Vagina (tissue), 2 donors: ENCODE results near the gene PTPRK. TPM values are rescaled to one million over a fixed set of nuclear protein-coding genes. Genes with fewer than 3 reads are reported as not detected.

Source experiments
- DNase-seq, 2 donors: peaks; one replicate each; pipeline ENCODE4 v3.0.0-alpha.2; 2017; ENCODE audit errors: extremely low spot score in 2 of 2
- H3K27ac ChIP-seq: fragments of 200-600 bp; sonication (generic); one replicate; pipeline ENCODE4 v1.5.1; 2019
- H3K27me3 ChIP-seq: fragments of 200-600 bp; sonication (generic); one replicate; pipeline ENCODE4 v1.5.1; 2019
- H3K36me3 ChIP-seq, 2 donors: fragments of 200-600 bp; sonication (generic); one replicate each; pipeline ENCODE4 v1.5.1; 2017 to 2019
- H3K4me1 ChIP-seq: fragments of 200-600 bp; sonication (generic); one replicate; pipeline ENCODE4 v1.5.1; 2019
- H3K4me3 ChIP-seq, 2 donors: fragments of 200-600 bp; sonication (generic); 1 replicate in 1 of 2; 2 replicates in 1 of 2; pipeline ENCODE4 v1.5.1; 2016 to 2019
- H3K9me3 ChIP-seq: fragments of 200-600 bp; sonication (generic); one replicate; pipeline ENCODE4 v1.5.1; 2019
- CTCF ChIP-seq, 3 experiments: fragments of 450-650 bp in 2 of 3; fragments of 200-600 bp in 1 of 3; sonication (generic) in 1 of 3; IDR thresholded peaks; one replicate each; pipeline ENCODE4 v1.5.1; 2017 to 2019; ENCODE audit warnings: antibody characterized with exemption in 3 of 3, mild to moderate bottlenecking in 2 of 3, moderate library complexity in 2 of 3
- POLR2A ChIP-seq, 2 donors: fragments of 450-650 bp; IDR thresholded peaks; one replicate each; pipeline ENCODE4 v1.6.1; 2017; ENCODE audit warnings: antibody characterized with exemption in 2 of 2, mild to moderate bottlenecking in 2 of 2, moderate library complexity in 2 of 2
- POLR2AphosphoS5 ChIP-seq, 2 donors: sonication (generic); formaldehyde crosslinking; IDR thresholded peaks; one replicate each; pipeline ENCODE4 v1.9.0; 2017; ENCODE audit warnings: antibody characterized with exemption in 2 of 2, mild to moderate bottlenecking in 2 of 2, low read depth in 1 of 2; ENCODE audit not compliant: insufficient read depth in 1 of 2
- intact Hi-C: fragments of 100-400 bp; cut with DNase I; formaldehyde crosslinking; loops from one replicate; pipeline ENCODE4 v1.15.1; 2023
- total RNA-seq: library from RNA; depleted of rRNA; stranded (reverse); fragments of >200 nt; gene quantifications from one replicate; pipeline ENCODE4 v1.2.3, GENCODE V29; 2016

PTPRK gene
- total RNA-seq, 1 donor from 2014 or later = 82.5 TPM

- no peak for DNase-seq
- no peak for TF ChIP-seq POLR2A (IDR thresholded peaks at IDR 0.05)
- TF ChIP-seq POLR2AphosphoS5 (IDR thresholded peaks at IDR 0.05; ENCODE audit: insufficient read depth in 1 of 2, low read depth in 1 of 2) = no peak
- Histone ChIP-seq H3K4me3 (no peak overlapping the region), H3K27me3 (no peaks in the 10 kb centered on the region), H3K9me3 (no peaks in the 10 kb centered on the region), H3K4me1 (no peaks in the 10 kb centered on the region), H3K27ac (no peak overlapping the region), H3K36me3 (peaks cover 0 to 8% of the 10 kb centered on the region in 2 donors)
- intact Hi-C loops = no loop called here
Measured at GRCh38 chr6:128079021-128079420, 441.4 kb downstream of the PTPRK start.

GRCh38 chr6:128078276-128078675 is 442.1 kb downstream of the PTPRK start:
- Histone ChIP-seq H3K4me3 (no peak overlapping the region), H3K4me1 (no peaks in the 10 kb centered on the region), H3K9me3 (no peaks in the 10 kb centered on the region), H3K27ac (no peak overlapping the region), H3K36me3 (peaks cover 0 to 8% of the 10 kb centered on the region in 2 donors), H3K27me3 (no peaks in the 10 kb centered on the region)
- intact Hi-C loops = no loop called here
- no peak for DNase-seq
- TF ChIP-seq CTCF (IDR thresholded peaks at IDR 0.05) (no peak), POLR2A (IDR thresholded peaks at IDR 0.05) (no peak)

GRCh38 chr6:128076843-128077242 is 443.6 kb downstream of the PTPRK start:
- Histone ChIP-seq H3K27ac (no peak overlapping the region), H3K4me1 (no peaks in the 10 kb centered on the region), H3K36me3 (no peaks in the 10 kb centered on the region), H3K27me3 (no peaks in the 10 kb centered on the region), H3K9me3 (no peaks in the 10 kb centered on the region), H3K4me3 (no peak overlapping the region)
- no peak for TF ChIP-seq POLR2A (IDR thresholded peaks at IDR 0.05)
- TF ChIP-seq POLR2AphosphoS5 (IDR thresholded peaks at IDR 0.05; ENCODE audit: insufficient read depth in 1 of 2, low read depth in 1 of 2) = no peak
- no peak for TF ChIP-seq CTCF (IDR thresholded peaks at IDR 0.05)
- DNase-seq = no peak
- intact Hi-C loops = no loop called here

GRCh38 chr6:128074567-128074966 is 445.8 kb downstream of the PTPRK start:
- intact Hi-C loops = no loop called here
- TF ChIP-seq CTCF (IDR thresholded peaks at IDR 0.05) (no peak), POLR2A (IDR thresholded peaks at IDR 0.05) (no peak), POLR2AphosphoS5 (IDR thresholded peaks at IDR 0.05; ENCODE audit: insufficient read depth in 1 of 2, low read depth in 1 of 2) (no peak)
- Histone ChIP-seq H3K4me3 (no peak overlapping the region), H3K36me3 (no peaks in the 10 kb centered on the region), H3K4me1 (no peaks in the 10 kb centered on the region), H3K27ac (no peak overlapping the region), H3K9me3 (no peaks in the 10 kb centered on the region), H3K27me3 (no peaks in the 10 kb centered on the region)
- no peak for DNase-seq

GRCh38 chr6:128073389-128073788 is 447.0 kb downstream of the PTPRK start:
- H3K27me3 ChIP-seq = no peaks in the 10 kb centered on the region
- H3K27ac ChIP-seq = no peak overlapping the region
- H3K36me3 ChIP-seq = no peaks in the 10 kb centered on the region
- DNase-seq = no peak
- TF ChIP-seq POLR2A (IDR thresholded peaks at IDR 0.05) (no peak), POLR2AphosphoS5 (IDR thresholded peaks at IDR 0.05; ENCODE audit: insufficient read depth in 1 of 2, low read depth in 1 of 2) (no peak), CTCF (IDR thresholded peaks at IDR 0.05) (no peak)
- no peaks in the 10 kb centered on the region for H3K9me3 ChIP-seq
- H3K4me1 ChIP-seq = no peaks in the 10 kb centered on the region
- H3K4me3 ChIP-seq = no peak overlapping the region
- intact Hi-C loops = no loop called here

- no peaks in the 10 kb centered on the region for H3K27me3 ChIP-seq
- H3K27ac ChIP-seq = no peak overlapping the region
- intact Hi-C loops = no loop called here
- no peaks in the 10 kb centered on the region for H3K9me3 ChIP-seq
- no peak for DNase-seq
- no peaks in the 10 kb centered on the region for H3K36me3 ChIP-seq
- no peaks in the 10 kb centered on the region for H3K4me1 ChIP-seq
- H3K4me3 ChIP-seq = no peak overlapping the region
- no peak for TF ChIP-seq POLR2A (IDR thresholded peaks at IDR 0.05)
- no peak for TF ChIP-seq CTCF (IDR thresholded peaks at IDR 0.05)
- no peak for TF ChIP-seq POLR2AphosphoS5 (IDR thresholded peaks at IDR 0.05; ENCODE audit: insufficient read depth in 1 of 2, low read depth in 1 of 2)
Measured at GRCh38 chr6:128071212-128071611, 449.2 kb downstream of the PTPRK start.
